Erythroblast (primary cell): ENCODE measurements around the gene CUTC.

Experiments used
- GATA1 ChIP-seq: IDR thresholded peaks from 2 replicates; pipeline ENCODE4 v1.6.1; 2011; ENCODE audit warnings: low read depth, mild to moderate bottlenecking, control low read depth, low read length, moderate library complexity
- POLR2A ChIP-seq: IDR thresholded peaks from 2 replicates; pipeline ENCODE4 v1.6.1; 2011; ENCODE audit warnings: mild to moderate bottlenecking, low read length

GRCh38 chr10:99714446-99714845, 17.6 kb upstream of the CUTC start:
- no peak for TF ChIP-seq POLR2A
- TF ChIP-seq GATA1, result no peak
